ENCODE data around the gene FAM151B. TPM values are rescaled to one million over a fixed set of nuclear protein-coding genes. Genes with fewer than 3 reads are reported as not detected.

The FAM151B gene
- 1 to 10 TPM in 3 of 4 donors, under 1 TPM in 1; 0.79 to 5.7 (median 4.1) TPM for total RNA-seq

- ATAC-seq (ENCODE audit: low FRiP score) (peak; percentile 97), DNase-seq (ENCODE audit: low spot score) (peak; percentile 28)
- TF ChIP-seq CTCF (IDR thresholded peaks at IDR 0.05) = no peak
Observed at GRCh38 chr5:80487829-80488721, at the start of gene FAM151B. FAM151B (plus strand) TSS chr5:80488100; CDS start chr5:80488124, 24 bp downstream.

GRCh38 chr5:80438739-80439138 lies 49.2 kb upstream of the FAM151B start:
- no peak for ATAC-seq (ENCODE audit: low FRiP score)
- no peak for TF ChIP-seq CTCF (IDR thresholded peaks at IDR 0.05)

GRCh38 chr5:80439213-80439612 lies 48.7 kb upstream of the FAM151B start:
- no peak for TF ChIP-seq CTCF (IDR thresholded peaks at IDR 0.05)
- no peak for DNase-seq (ENCODE audit: low spot score)
- no peak for ATAC-seq (ENCODE audit: low FRiP score)

More at GRCh38 chr5:80438739-80439138, 49.2 kb upstream of the FAM151B start:
- no peak for DNase-seq (ENCODE audit: low spot score)

- TF ChIP-seq CTCF (IDR thresholded peaks at IDR 0.05) = no peak
- no peak for DNase-seq (ENCODE audit: low spot score)
- no peak for ATAC-seq (ENCODE audit: low FRiP score)
Observed at GRCh38 chr5:80442742-80443141, 45.2 kb upstream of the FAM151B start.

- ATAC-seq (ENCODE audit: low FRiP score) = no peak
- TF ChIP-seq CTCF (IDR thresholded peaks at IDR 0.05) = no peak
- no peak for DNase-seq (ENCODE audit: low spot score)
Observed at GRCh38 chr5:80453366-80453765, 34.5 kb upstream of the FAM151B start.

- ATAC-seq (ENCODE audit: low FRiP score) (no peak), DNase-seq (ENCODE audit: low spot score) (no peak)
- no peak for TF ChIP-seq CTCF (IDR thresholded peaks at IDR 0.05)
Observed at GRCh38 chr5:80463269-80463668, 24.6 kb upstream of the FAM151B start.

Data from omental fat pad (tissue), 4 donors.